Activated T-cell treated with anti-CD3 and anti-CD28 coated beads, Interleukin-2, amount 50 U/mL, for 4 hours (primary cell): ENCODE data around the gene DLGAP1. TPM values are rescaled to one million over a fixed set of nuclear protein-coding genes. Genes with fewer than 3 reads are reported as not detected.

ENCODE experiments used
- ATAC-seq, 2 donors: fragments of 200-7000 bp; cut with Tn5 transposase; one replicate each; pipeline ENCODE4 v1.10.0; 2021
- DNase-seq: peaks from one replicate; pipeline ENCODE4 v3.0.0-alpha.2; 2020
- H3K27me3 Mint-ChIP-seq: one replicate; pipeline ENCODE4 v1.8.0; 2021; ENCODE audit warnings: low read depth, mixed read lengths
- H3K36me3 Mint-ChIP-seq: one replicate; pipeline ENCODE4 v1.8.0; 2022; ENCODE audit warnings: mixed read lengths; ENCODE audit not compliant: insufficient read depth
- H3K4me1 Mint-ChIP-seq: one replicate; pipeline ENCODE4 v1.8.0; 2021; ENCODE audit warnings: low read depth, mixed read lengths
- H3K4me3 Mint-ChIP-seq: one replicate; pipeline ENCODE4 v1.8.0; 2021; ENCODE audit warnings: mild to moderate bottlenecking, moderate library complexity, mixed read lengths
- H3K9me3 Mint-ChIP-seq: one replicate; pipeline ENCODE4 v1.8.0; 2021; ENCODE audit warnings: mixed read lengths
- total RNA-seq, 3 donors: library from RNA; stranded (reverse); gene quantifications; one replicate each; pipeline ENCODE4 v1.2.1, GENCODE V29; 2021

Gene DLGAP1
- total RNA-seq, 3 donors from 2014 or later, result 0.16 TPM; not detected in 2

GRCh38 chr18:3451183-3451988, 1003.7 kb downstream of the DLGAP1 start:
- no peaks in the 10 kb centered on the region for H3K9me3 Mint-ChIP-seq
- peaks cover 4% of the 10 kb centered on the region for H3K36me3 Mint-ChIP-seq
- H3K4me1 Mint-ChIP-seq, result peaks cover 62% of the 10 kb centered on the region
- peak overlapping the region; percentile 92 for H3K4me3 Mint-ChIP-seq
- ATAC-seq, result peak; percentile 23 to 27
- no peaks in the 10 kb centered on the region for H3K27me3 Mint-ChIP-seq
- peak; percentile 90 for DNase-seq

- Mint-ChIP-seq H3K36me3 (peaks cover under 1% of the 10 kb centered on the region), H3K9me3 (no peaks in the 10 kb centered on the region), H3K4me3 (peak overlapping the region; percentile 92), H3K4me1 (peaks cover 56% of the 10 kb centered on the region), H3K27me3 (no peaks in the 10 kb centered on the region)
- DNase-seq, result no peak
- ATAC-seq, result no peak
These were observed 1004.3 kb downstream of the DLGAP1 start for GRCh38 chr18:3450799-3451182.

- Mint-ChIP-seq H3K27me3 (no peaks in the 10 kb centered on the region), H3K9me3 (no peaks in the 10 kb centered on the region), H3K36me3 (no peaks in the 10 kb centered on the region), H3K4me1 (peaks cover 50% of the 10 kb centered on the region), H3K4me3 (peak within 1 kb of the TSS; percentile 94)
- DNase-seq (peak; percentile 69), ATAC-seq (peak in 1 of 2 donors; percentile 3)
These were observed 1004.9 kb downstream of the DLGAP1 start, which contains the start of gene TGIF1 for GRCh38 chr18:3450012-3450798. TSS of gene TGIF1 (plus strand) at chr18:3450172. CDS start at chr18:3450490, 318 bp downstream.

GRCh38 chr18:3449512-3450011, 1005.5 kb downstream of the DLGAP1 start:
- ATAC-seq, result peak in 1 of 2 donors; percentile 15
- Mint-ChIP-seq H3K27me3 (no peaks in the 10 kb centered on the region), H3K4me3 (peak overlapping the region; percentile 94), H3K36me3 (no peaks in the 10 kb centered on the region), H3K4me1 (peaks cover 47% of the 10 kb centered on the region), H3K9me3 (no peaks in the 10 kb centered on the region)
- DNase-seq, result no peak

GRCh38 chr18:3448838-3449511, 1006.1 kb downstream of the DLGAP1 start:
- H3K9me3 Mint-ChIP-seq, result no peaks in the 10 kb centered on the region
- H3K4me3 Mint-ChIP-seq, result peak overlapping the region; percentile 94
- ATAC-seq (peak; percentile 34 to 35), DNase-seq (peak; percentile 75)
- H3K27me3 Mint-ChIP-seq, result no peaks in the 10 kb centered on the region
- H3K36me3 Mint-ChIP-seq, result no peaks in the 10 kb centered on the region
- peaks cover 42% of the 10 kb centered on the region for H3K4me1 Mint-ChIP-seq

- H3K9me3 Mint-ChIP-seq, result no peaks in the 10 kb centered on the region
- no peaks in the 10 kb centered on the region for H3K36me3 Mint-ChIP-seq
- peak; percentile 50 to 61 for ATAC-seq
- H3K27me3 Mint-ChIP-seq, result no peaks in the 10 kb centered on the region
- DNase-seq, result peak; percentile 63
- H3K4me3 Mint-ChIP-seq, result peak overlapping the region; percentile 94
- peaks cover 34% of the 10 kb centered on the region for H3K4me1 Mint-ChIP-seq
These were observed 1006.9 kb downstream of the DLGAP1 start for GRCh38 chr18:3447895-3448837.

GRCh38 chr18:3447068-3447894, 1007.8 kb downstream of the DLGAP1 start:
- no peaks in the 10 kb centered on the region for H3K9me3 Mint-ChIP-seq
- DNase-seq, result no peak

More at GRCh38 chr18:3447068-3447894, 1007.8 kb downstream of the DLGAP1 start:
- peaks cover 26% of the 10 kb centered on the region for H3K4me1 Mint-ChIP-seq
- H3K27me3 Mint-ChIP-seq, result no peaks in the 10 kb centered on the region
- H3K36me3 Mint-ChIP-seq, result no peaks in the 10 kb centered on the region
- peak overlapping the region; percentile 94 for H3K4me3 Mint-ChIP-seq
- no peak for ATAC-seq
